PFSK-1 (cell line): ENCODE measurements around the gene EP300.

Experiments
- FOXP2 ChIP-seq: optimal IDR thresholded peaks from 2 replicates; pipeline ENCODE3; 2011; ENCODE audit warnings: borderline replicate concordance, control low read depth, inconsistent platforms; ENCODE audit not compliant: insufficient read depth; ENCODE audit errors: extremely low read length, extremely low read depth
- POLR2AphosphoS5 ChIP-seq: IDR thresholded peaks from 2 replicates; pipeline ENCODE4 v1.6.1; 2012; ENCODE audit warnings: low read depth, mild to moderate bottlenecking, control low read depth, low read length, moderate library complexity
- REST ChIP-seq, 2 experiments: IDR thresholded peaks; 2 replicates each; pipeline versions ENCODE4 v1.6.1 to v1.8.0; 2011 to 2012; ENCODE audit warnings: low read depth in 2 of 2, low read length in 2 of 2, control low read depth in 1 of 2, inconsistent platforms in 1 of 2, mild to moderate bottlenecking in 1 of 2, moderate library complexity in 1 of 2; ENCODE audit not compliant: insufficient read depth in 1 of 2
- SIN3A ChIP-seq: IDR thresholded peaks from 2 replicates; pipeline ENCODE4 v1.6.1; 2012; ENCODE audit warnings: mild to moderate bottlenecking, low read length, moderate library complexity, borderline replicate concordance; ENCODE audit not compliant: insufficient read depth

- TF ChIP-seq POLR2AphosphoS5 (no peak), FOXP2 (no peak), SIN3A (no peak), REST (IDR thresholded peaks at IDR 0.05; ENCODE audit: insufficient read depth in 1 of 2, low read depth in 2 of 2, low read length in 2 of 2) (no peak)
Observed at GRCh38 chr22:41062146-41062545, 30.2 kb upstream of the EP300 start.
